HFF-Myc (cell line): ENCODE data around the gene NEGR1.

ENCODE experiments used
- DNase-seq: peaks from one replicate; pipeline ENCODE4 v3.0.0-alpha.2; 2011; ENCODE audit warnings: low read depth; ENCODE audit errors: extremely low read depth
- H3K4me3 ChIP-seq: replicated peaks from 2 replicates; pipeline ENCODE4 v1.5.1; 2011; ENCODE audit warnings: low read depth, mild to moderate bottlenecking, control low read depth, low read length
- CTCF ChIP-seq: IDR thresholded peaks from 2 replicates; pipeline ENCODE4 v1.5.1; 2012; ENCODE audit warnings: mild to moderate bottlenecking, low read depth, low read length, control low read depth; ENCODE audit errors: missing control alignments

The NEGR1 gene

GRCh38 chr1:71836904-71837303 lies 445.4 kb downstream of the NEGR1 start:
- TF ChIP-seq CTCF = no peak
- no peak overlapping the region for H3K4me3 ChIP-seq
- no peak for DNase-seq

- no peak for DNase-seq
- TF ChIP-seq CTCF = no peak
These were observed 446.9 kb downstream of the NEGR1 start for GRCh38 chr1:71835442-71835813.

DNA sequence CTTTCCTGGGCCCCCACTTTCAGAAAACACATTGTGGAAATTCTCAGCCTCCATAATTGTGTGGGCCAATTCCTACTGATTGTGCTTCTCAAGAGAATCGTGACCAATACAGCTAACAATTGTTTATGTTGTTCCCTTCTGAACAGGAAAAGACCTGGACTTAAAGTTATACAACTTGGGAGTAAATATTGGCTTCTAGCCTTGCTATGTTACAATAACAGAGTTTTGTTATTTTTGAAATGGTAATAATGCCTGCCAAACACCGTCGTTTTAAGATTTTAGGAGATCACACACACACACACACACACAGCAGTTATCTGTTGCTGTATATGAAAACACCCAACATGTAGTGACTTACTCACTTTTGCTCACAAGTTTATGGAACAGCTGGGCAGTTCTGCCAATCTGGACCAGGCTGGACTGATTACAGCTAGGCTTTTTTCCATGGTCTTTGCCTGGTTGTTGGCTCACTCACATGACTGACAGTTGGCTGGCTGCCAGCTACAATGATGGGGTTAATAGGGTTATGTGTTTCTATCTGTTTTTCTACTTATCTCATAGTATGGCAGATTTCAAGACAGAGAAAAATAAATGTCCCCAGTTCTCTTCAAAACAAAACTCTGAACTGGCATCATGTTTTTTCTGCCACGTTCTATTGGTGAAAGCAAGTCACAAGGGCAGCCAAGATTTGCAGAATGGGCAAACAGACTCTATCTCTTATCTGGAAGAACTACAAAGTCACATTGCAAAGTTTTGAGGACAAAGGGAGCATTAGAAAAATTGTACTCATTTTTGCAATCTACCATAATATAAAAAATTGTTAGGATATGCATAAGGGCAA lies 447.5 kb downstream of the NEGR1 start:
- TF ChIP-seq CTCF = no peak
- DNase-seq = no peak
- H3K4me3 ChIP-seq = no peak overlapping the region

More at GRCh38 chr1:71835442-71835813, 446.9 kb downstream of the NEGR1 start:
- H3K4me3 ChIP-seq = no peak overlapping the region

DNA sequence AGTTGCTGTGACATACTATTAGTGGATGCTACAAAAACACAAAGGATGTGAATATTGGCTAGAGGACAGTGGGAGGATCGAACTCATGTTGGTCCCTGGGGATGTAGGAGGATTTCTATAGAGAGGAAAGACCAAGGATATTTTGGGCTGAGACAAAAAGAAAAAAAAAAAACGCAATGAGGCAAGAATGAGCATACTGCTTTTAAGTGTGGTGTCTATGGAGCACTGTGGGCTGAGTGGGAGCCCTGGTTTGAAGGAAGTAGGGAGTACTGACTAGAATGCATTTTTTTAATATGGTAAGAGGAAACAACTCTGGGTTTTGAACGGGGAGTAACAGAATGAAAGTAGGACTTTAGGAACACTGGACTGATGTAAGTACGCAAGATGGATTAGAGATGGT lies 450.7 kb downstream of the NEGR1 start:
- no peak for TF ChIP-seq CTCF
- DNase-seq = no peak
- no peak overlapping the region for H3K4me3 ChIP-seq

DNA sequence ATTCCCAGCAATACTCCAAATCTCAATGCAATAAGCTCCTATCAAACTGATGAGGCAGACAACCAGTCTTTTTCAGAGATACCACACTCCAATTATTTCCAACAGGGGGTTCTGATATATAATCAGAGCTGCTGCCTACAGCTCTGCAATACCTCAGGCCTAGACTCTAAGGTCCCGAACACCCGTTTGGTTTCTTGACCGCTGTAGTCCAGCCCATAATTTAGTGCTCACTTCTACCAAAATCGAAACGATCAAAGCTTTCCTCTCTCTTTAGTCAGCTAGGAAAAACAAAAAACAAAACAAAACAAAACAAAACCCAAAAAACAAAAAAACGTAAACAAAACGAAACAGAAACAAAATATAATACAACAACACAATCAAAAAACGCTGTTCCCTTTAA lies 453.0 kb downstream of the NEGR1 start:
- H3K4me3 ChIP-seq = no peak overlapping the region
- DNase-seq = no peak
- TF ChIP-seq CTCF = no peak

DNA sequence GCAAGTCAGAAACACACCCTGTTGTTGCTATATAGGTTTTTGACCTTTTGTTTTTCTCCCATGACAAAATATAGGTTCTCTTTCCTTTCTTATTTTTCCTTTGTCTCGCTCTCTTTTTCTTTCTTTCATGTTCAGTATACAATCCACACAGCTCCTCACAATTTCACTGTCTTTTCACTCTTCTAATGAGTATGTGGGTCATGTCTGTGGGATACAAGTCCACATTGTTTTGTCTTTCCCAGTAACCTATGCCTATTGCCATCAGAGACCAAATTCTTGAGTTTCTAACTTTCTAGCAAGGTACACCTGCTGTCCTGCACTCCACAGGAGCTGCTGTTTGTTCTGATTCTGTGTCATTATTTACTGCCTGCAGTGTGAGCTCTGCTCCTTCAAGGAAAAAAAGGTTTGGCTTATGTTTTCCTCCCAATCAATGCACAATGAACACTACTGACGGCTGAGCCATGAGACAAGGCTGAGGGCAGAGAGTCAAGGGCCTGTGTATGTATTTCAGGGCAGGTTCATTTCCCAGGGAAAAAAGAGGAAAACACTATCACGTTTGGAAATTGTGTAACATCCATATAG lies 453.8 kb downstream of the NEGR1 start:
- no peak for TF ChIP-seq CTCF
- no peak for DNase-seq
- H3K4me3 ChIP-seq = no peak overlapping the region
